ENCODE measurements around the gene SRRM5. TPM values are rescaled to one million over a fixed set of nuclear protein-coding genes. Genes with fewer than 3 reads are reported as not detected.
A peak's percentile ranks its signal among the peaks of the same experiment; 100 is the strongest.

Gene SRRM5
- total and polyA plus RNA-seq, 2 of the 13 experiments (the other 11 are each of a cell fraction or from before 2014, with no cell fraction given) = 0.11 to 0.16 TPM

DNA sequence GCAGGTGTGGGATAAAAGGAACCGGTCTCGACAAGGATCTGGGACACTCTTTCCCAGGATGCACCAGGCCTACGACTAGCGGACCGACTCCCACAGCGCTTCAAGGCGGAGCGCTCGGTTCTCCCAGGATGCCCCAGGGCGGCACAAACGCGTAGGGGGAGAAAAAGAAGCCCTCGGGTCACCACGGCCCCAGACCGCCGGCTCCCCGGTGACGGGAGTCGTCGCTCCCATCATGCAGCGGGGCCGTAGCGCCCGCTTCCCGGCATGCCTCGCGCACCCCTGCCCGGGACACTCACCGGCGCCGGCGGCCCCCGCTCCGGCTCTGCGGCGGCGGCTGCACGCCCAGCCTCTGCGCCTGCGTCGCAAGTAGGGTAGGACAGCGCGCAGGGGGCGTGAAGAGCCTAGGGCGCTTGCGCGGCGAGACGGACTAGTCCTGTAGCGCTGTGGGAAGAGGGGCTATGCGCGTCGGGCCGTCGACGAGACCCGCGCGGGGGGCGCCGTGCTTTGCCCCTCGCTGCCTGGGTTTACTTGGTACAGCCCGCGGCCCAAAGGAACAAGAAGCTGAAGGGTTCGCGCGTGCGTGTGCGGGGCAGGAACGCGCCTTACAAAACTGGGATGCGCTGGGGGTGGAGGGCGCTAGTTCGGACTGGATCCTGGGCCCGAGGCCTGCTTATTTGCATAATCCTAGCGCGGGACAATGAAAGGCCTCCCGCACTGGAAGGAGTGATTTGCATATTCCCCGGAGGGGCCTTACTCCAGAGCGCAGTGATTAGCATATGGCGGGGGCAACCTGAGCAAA lies 7.6 kb downstream of the SRRM5 start, which contains the start of gene ZNF428 (continued):
- TF ChIP-seq ZNF614 (CRISPR knock-in tag; IDR thresholded peaks at IDR 0.05; ENCODE audit: borderline replicate concordance) (peak; percentile 65; the same call in 1 of the 2 replicates), ZNF101 (CRISPR knock-in tag; IDR thresholded peaks at IDR 0.05; ENCODE audit: borderline replicate concordance, low read depth) (0 out of 2 replicates have a peak, but pooled peaks have one; percentile 87), RBFOX2 (IDR thresholded peaks at IDR 0.05; ENCODE audit: low read depth, low read length) (peak; percentile 99), RNF2 (conservative IDR thresholded peaks at IDR 0.05; ENCODE audit: low read depth) (peak; percentile 84; the same call in 1 of the 2 replicates), HMGA1 (CRISPR knock-in tag; conservative IDR thresholded peaks at IDR 0.05) (no peak), KMT2A (CRISPR knock-in tag; IDR thresholded peaks at IDR 0.05) (no peak), ELF1 (CRISPR knock-in tag; IDR thresholded peaks at IDR 0.05) (no peak; the same call in 1 of the 2 replicates), CREM (IDR thresholded peaks at IDR 0.05) (peak; percentile 9; the same call in 1 of the 2 replicates), CREM (CRISPR knock-in tag; IDR thresholded peaks at IDR 0.05) (no peak), ZC3H13 (CRISPR knock-in tag; IDR thresholded peaks at IDR 0.05) (peak; percentile 98), ZSCAN12 (CRISPR knock-in tag; IDR thresholded peaks at IDR 0.05) (0 out of 2 replicates have a peak, but pooled peaks have one; percentile 76)
- TF ChIP-seq, protein P1, sequence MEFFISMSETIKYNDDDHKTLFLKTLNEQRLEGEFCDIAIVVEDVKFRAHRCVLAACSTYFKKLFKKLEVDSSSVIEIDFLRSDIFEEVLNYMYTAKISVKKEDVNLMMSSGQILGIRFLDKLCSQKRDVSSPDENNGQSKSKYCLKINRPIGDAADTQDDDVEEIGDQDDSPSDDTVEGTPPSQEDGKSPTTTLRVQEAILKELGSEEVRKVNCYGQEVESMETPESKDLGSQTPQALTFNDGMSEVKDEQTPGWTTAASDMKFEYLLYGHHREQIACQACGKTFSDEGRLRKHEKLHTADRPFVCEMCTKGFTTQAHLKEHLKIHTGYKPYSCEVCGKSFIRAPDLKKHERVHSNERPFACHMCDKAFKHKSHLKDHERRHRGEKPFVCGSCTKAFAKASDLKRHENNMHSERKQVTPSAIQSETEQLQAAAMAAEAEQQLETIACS (CRISPR knock-in tag; IDR thresholded peaks at IDR 0.05) = peak; percentile 77
- TF ChIP-seq, protein P2, sequence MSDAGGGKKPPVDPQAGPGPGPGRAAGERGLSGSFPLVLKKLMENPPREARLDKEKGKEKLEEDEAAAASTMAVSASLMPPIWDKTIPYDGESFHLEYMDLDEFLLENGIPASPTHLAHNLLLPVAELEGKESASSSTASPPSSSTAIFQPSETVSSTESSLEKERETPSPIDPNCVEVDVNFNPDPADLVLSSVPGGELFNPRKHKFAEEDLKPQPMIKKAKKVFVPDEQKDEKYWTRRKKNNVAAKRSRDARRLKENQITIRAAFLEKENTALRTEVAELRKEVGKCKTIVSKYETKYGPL (CRISPR knock-in tag; IDR thresholded peaks at IDR 0.05) = peak; percentile 84
- TF ChIP-seq, protein P3, sequence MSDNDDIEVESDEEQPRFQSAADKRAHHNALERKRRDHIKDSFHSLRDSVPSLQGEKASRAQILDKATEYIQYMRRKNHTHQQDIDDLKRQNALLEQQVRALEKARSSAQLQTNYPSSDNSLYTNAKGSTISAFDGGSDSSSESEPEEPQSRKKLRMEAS (IDR thresholded peaks at IDR 0.05) = peak; percentile 86
- TF ChIP-seq, protein P4, sequence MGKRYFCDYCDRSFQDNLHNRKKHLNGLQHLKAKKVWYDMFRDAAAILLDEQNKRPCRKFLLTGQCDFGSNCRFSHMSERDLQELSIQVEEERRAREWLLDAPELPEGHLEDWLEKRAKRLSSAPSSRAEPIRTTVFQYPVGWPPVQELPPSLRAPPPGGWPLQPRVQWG (CRISPR knock-in tag; IDR thresholded peaks at IDR 0.05; ENCODE audit: borderline replicate concordance, low read depth) = 0 out of 2 replicates have a peak, but pooled peaks have one; percentile 10
- TF ChIP-seq, protein P5, sequence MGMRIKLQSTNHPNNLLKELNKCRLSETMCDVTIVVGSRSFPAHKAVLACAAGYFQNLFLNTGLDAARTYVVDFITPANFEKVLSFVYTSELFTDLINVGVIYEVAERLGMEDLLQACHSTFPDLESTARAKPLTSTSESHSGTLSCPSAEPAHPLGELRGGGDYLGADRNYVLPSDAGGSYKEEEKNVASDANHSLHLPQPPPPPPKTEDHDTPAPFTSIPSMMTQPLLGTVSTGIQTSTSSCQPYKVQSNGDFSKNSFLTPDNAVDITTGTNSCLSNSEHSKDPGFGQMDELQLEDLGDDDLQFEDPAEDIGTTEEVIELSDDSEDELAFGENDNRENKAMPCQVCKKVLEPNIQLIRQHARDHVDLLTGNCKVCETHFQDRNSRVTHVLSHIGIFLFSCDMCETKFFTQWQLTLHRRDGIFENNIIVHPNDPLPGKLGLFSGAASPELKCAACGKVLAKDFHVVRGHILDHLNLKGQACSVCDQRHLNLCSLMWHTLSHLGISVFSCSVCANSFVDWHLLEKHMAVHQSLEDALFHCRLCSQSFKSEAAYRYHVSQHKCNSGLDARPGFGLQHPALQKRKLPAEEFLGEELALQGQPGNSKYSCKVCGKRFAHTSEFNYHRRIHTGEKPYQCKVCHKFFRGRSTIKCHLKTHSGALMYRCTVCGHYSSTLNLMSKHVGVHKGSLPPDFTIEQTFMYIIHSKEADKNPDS (CRISPR knock-in tag; IDR thresholded peaks at IDR 0.05) = no peak
- TF ChIP-seq, protein P6, sequence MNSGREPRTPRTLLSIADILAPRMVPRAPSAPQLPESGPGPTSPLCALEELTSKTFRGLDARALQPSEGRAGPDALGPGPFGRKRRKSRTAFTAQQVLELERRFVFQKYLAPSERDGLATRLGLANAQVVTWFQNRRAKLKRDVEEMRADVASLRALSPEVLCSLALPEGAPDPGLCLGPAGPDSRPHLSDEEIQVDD (CRISPR knock-in tag; IDR thresholded peaks at IDR 0.05; ENCODE audit: borderline replicate concordance) = 0 out of 2 replicates have a peak, but pooled peaks have one; percentile 51
- TF ChIP-seq, protein P7, sequence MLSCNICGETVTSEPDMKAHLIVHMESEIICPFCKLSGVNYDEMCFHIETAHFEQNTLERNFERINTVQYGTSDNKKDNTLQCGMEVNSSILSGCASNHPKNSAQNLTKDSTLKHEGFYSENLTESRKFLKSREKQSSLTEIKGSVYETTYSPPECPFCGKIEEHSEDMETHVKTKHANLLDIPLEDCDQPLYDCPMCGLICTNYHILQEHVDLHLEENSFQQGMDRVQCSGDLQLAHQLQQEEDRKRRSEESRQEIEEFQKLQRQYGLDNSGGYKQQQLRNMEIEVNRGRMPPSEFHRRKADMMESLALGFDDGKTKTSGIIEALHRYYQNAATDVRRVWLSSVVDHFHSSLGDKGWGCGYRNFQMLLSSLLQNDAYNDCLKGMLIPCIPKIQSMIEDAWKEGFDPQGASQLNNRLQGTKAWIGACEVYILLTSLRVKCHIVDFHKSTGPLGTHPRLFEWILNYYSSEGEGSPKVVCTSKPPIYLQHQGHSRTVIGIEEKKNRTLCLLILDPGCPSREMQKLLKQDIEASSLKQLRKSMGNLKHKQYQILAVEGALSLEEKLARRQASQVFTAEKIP (CRISPR knock-in tag; IDR thresholded peaks at IDR 0.05; ENCODE audit: borderline replicate concordance) = no peak

Data from HepG2 (cell line).